ENCODE results near the gene TTC19.

Gene TTC19

GRCh38 chr17:15955793-15956541 is 43.7 kb upstream of the TTC19 start:
- DNase-seq (ENCODE audit: low read depth): no peak
- no peak for TF ChIP-seq CTCF (IDR thresholded peaks at IDR 0.05; ENCODE audit: insufficient read depth, low read depth, low read length, missing control alignments)
- no peak overlapping the region for H3K4me3 ChIP-seq (ENCODE audit: low read length)

- TF ChIP-seq CTCF (IDR thresholded peaks at IDR 0.05; ENCODE audit: insufficient read depth, low read depth, low read length, missing control alignments): no peak
- no peak overlapping the region for H3K4me3 ChIP-seq (ENCODE audit: low read length)
- DNase-seq (ENCODE audit: low read depth): peak; percentile 36
These were observed 42.4 kb upstream of the TTC19 start for GRCh38 chr17:15957206-15957605.

- no peak for TF ChIP-seq CTCF (IDR thresholded peaks at IDR 0.05; ENCODE audit: insufficient read depth, low read depth, low read length, missing control alignments)
- no peak for DNase-seq (ENCODE audit: low read depth)
These were observed 41.9 kb upstream of the TTC19 start for GRCh38 chr17:15957608-15958307.

GRCh38 chr17:15958484-15958854 is 41.2 kb upstream of the TTC19 start:
- no peak for DNase-seq (ENCODE audit: low read depth)
- no peak overlapping the region for H3K4me3 ChIP-seq (ENCODE audit: low read length)
- TF ChIP-seq CTCF (IDR thresholded peaks at IDR 0.05; ENCODE audit: insufficient read depth, low read depth, low read length, missing control alignments): no peak

More at GRCh38 chr17:15957608-15958307, 41.9 kb upstream of the TTC19 start:
- H3K4me3 ChIP-seq (ENCODE audit: low read length): no peak overlapping the region

- peak; percentile 83 for DNase-seq (ENCODE audit: low read depth)
- TF ChIP-seq CTCF (IDR thresholded peaks at IDR 0.05; ENCODE audit: insufficient read depth, low read depth, low read length, missing control alignments): no peak
- no peak overlapping the region for H3K4me3 ChIP-seq (ENCODE audit: low read length)
These were observed 35.9 kb upstream of the TTC19 start for GRCh38 chr17:15963670-15964110.

GRCh38 chr17:15965528-15965927 is 34.1 kb upstream of the TTC19 start:
- TF ChIP-seq CTCF (IDR thresholded peaks at IDR 0.05; ENCODE audit: insufficient read depth, low read depth, low read length, missing control alignments): no peak
- DNase-seq (ENCODE audit: low read depth): no peak
- H3K4me3 ChIP-seq (ENCODE audit: low read length): no peak overlapping the region
